Transverse colon (tissue), 4 donors: ENCODE measurements around the gene CA14. TPM values are rescaled to one million over a fixed set of nuclear protein-coding genes. Genes with fewer than 3 reads are reported as not detected.
A peak's percentile ranks its signal among the peaks of the same experiment; 100 is the strongest.

Source experiments
- DNase-seq: peaks from one replicate; pipeline ENCODE4 v3.0.0-alpha.2; 2019
- H3K27ac ChIP-seq, 4 donors: fragments of 200-600 bp; sonication (generic); 2 replicates each; pipeline ENCODE4 v1.5.1; 2016 to 2018; ENCODE audit warnings: inconsistent platforms in 4 of 4
- H3K27me3 ChIP-seq: fragments of 200-600 bp; sonication (generic); 2 replicates; pipeline ENCODE4 v1.5.1; 2017; ENCODE audit warnings: inconsistent platforms
- H3K36me3 ChIP-seq, 4 donors: fragments of 200-600 bp; sonication (generic); 2 replicates each; pipeline ENCODE4 v1.5.1; 2017 to 2019; ENCODE audit warnings: inconsistent platforms in 4 of 4
- H3K4me1 ChIP-seq, 4 donors: fragments of 200-600 bp; sonication (generic); 2 replicates each; pipeline ENCODE4 v1.5.1; 2017 to 2020; ENCODE audit warnings: inconsistent platforms in 4 of 4
- H3K4me3 ChIP-seq, 4 donors: fragments of 200-600 bp; sonication (generic); 1 replicate in 1 of 4; 2 replicates in 3 of 4; pipeline versions ENCODE4 v1.5.1 to v1.6.1; 2017 to 2019; ENCODE audit warnings: inconsistent platforms in 4 of 4
- H3K9me3 ChIP-seq, 2 donors: fragments of 200-600 bp; sonication (generic); 2 replicates each; pipeline ENCODE4 v1.5.1; 2017 to 2019; ENCODE audit warnings: inconsistent platforms in 2 of 2
- EP300 ChIP-seq: sonication (generic); formaldehyde crosslinking; IDR thresholded peaks from one replicate; pipeline ENCODE4 v1.6.1; 2017; ENCODE audit warnings: antibody characterized with exemption, low read depth
- POLR2A ChIP-seq: fragments of 450-650 bp; IDR thresholded peaks from one replicate; pipeline ENCODE4 v1.6.1; 2016; ENCODE audit warnings: antibody characterized with exemption, mild to moderate bottlenecking, moderate library complexity
- POLR2AphosphoS5 ChIP-seq, 3 donors: sonication (generic); formaldehyde crosslinking; IDR thresholded peaks; one replicate each; pipeline ENCODE4 v1.6.1; 2016; ENCODE audit warnings: antibody characterized with exemption in 3 of 3
- WGBS, 2 donors: methylation state at CpG; one replicate each; pipeline ENCODE4 v1.1.5; 2018; ENCODE audit warnings: low coverage in 1 of 2; 5-methylcytosine and 5-hydroxymethylcytosine counted together
- in situ Hi-C, 4 donors: fragments of 200-750 bp; cut with MboI; loops; one replicate each; pipeline versions ENCODE4 v1.15.0 to v1.15.1; 2017; ENCODE audit warnings: low sequenced_read_pairs in 3 of 4, low pct_ligation_motif_present in 1 of 4, low pct_unique_long_range_greater_than_20kb in 1 of 4
- intact Hi-C: fragments of 100-400 bp; cut with DNase I; formaldehyde crosslinking; loops from one replicate; pipeline ENCODE4 v1.15.1; 2023; ENCODE audit warnings: low total_unique reads
- total RNA-seq, 4 donors: library from RNA; depleted of rRNA; stranded (reverse); fragments of >200 nt; gene quantifications; one replicate each; pipeline ENCODE4 v1.1.0, GENCODE V29; 2016
- TF ChIP-seq, protein P1 (sequence below), 5 experiments: fragments of 200-600 bp in 3 of 5; fragments of 450-650 bp in 2 of 5; sonication (generic) in 3 of 5; IDR thresholded peaks; 1 replicate in 2 of 5; 2 replicates in 3 of 5; pipeline ENCODE4 v1.5.1; 2016 to 2017; ENCODE audit warnings: antibody characterized with exemption in 5 of 5, inconsistent platforms in 3 of 5, mild to moderate bottlenecking in 2 of 5, moderate library complexity in 1 of 5

Gene CA14
- total RNA-seq, 4 donors from 2014 or later: 0.27 to 1.1 (median 0.48) TPM; not detected in 1

DNA sequence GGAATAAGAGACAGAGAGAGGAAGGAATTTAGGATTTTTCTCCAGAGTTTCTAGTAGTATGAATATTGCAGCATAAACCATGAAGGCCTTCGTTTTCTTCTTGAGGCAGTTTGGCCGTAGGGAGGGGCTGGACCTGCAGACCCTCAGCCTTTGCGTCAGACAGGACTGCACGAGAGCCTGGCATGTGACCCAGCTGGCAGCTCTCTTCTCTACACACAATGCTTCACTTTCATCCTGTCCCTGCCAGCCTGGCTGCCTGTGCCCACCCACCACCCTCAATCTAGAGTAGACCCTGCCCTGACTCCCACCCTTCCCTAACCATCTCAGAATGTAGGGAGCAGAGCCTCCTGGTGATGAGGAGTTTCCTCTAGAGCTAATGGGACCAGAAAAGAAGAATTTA is 1.6 kb downstream of the CA14 start:
- in situ Hi-C loops (no loop called here), intact Hi-C loops (no loop called here)
- H3K36me3 ChIP-seq: no peaks in the 10 kb centered on the region
- H3K27ac ChIP-seq: peak overlapping the region in 3 of 4 donors; percentile 31 to 75 (median 65)
- H3K4me1 ChIP-seq: peaks cover 8 to 34% (median 23%) of the 10 kb centered on the region in 4 donors
- 30% methylated on average over 4 of the region's 4 CpGs; no CpG with 5 or more reads in 1 of the 2 donors for WGBS, 2 donors
- H3K9me3 ChIP-seq: no peaks in the 10 kb centered on the region
- H3K27me3 ChIP-seq: peaks cover 4% of the 10 kb centered on the region
- TF ChIP-seq EP300: no peak
- TF ChIP-seq, protein P1, sequence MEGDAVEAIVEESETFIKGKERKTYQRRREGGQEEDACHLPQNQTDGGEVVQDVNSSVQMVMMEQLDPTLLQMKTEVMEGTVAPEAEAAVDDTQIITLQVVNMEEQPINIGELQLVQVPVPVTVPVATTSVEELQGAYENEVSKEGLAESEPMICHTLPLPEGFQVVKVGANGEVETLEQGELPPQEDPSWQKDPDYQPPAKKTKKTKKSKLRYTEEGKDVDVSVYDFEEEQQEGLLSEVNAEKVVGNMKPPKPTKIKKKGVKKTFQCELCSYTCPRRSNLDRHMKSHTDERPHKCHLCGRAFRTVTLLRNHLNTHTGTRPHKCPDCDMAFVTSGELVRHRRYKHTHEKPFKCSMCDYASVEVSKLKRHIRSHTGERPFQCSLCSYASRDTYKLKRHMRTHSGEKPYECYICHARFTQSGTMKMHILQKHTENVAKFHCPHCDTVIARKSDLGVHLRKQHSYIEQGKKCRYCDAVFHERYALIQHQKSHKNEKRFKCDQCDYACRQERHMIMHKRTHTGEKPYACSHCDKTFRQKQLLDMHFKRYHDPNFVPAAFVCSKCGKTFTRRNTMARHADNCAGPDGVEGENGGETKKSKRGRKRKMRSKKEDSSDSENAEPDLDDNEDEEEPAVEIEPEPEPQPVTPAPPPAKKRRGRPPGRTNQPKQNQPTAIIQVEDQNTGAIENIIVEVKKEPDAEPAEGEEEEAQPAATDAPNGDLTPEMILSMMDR (IDR thresholded peaks at IDR 0.05): no peak
- TF ChIP-seq POLR2AphosphoS5 (IDR thresholded peaks at IDR 0.05): no peak
- no peak for TF ChIP-seq POLR2A
- no peak for DNase-seq
- H3K4me3 ChIP-seq: no peak overlapping the region

DNA sequence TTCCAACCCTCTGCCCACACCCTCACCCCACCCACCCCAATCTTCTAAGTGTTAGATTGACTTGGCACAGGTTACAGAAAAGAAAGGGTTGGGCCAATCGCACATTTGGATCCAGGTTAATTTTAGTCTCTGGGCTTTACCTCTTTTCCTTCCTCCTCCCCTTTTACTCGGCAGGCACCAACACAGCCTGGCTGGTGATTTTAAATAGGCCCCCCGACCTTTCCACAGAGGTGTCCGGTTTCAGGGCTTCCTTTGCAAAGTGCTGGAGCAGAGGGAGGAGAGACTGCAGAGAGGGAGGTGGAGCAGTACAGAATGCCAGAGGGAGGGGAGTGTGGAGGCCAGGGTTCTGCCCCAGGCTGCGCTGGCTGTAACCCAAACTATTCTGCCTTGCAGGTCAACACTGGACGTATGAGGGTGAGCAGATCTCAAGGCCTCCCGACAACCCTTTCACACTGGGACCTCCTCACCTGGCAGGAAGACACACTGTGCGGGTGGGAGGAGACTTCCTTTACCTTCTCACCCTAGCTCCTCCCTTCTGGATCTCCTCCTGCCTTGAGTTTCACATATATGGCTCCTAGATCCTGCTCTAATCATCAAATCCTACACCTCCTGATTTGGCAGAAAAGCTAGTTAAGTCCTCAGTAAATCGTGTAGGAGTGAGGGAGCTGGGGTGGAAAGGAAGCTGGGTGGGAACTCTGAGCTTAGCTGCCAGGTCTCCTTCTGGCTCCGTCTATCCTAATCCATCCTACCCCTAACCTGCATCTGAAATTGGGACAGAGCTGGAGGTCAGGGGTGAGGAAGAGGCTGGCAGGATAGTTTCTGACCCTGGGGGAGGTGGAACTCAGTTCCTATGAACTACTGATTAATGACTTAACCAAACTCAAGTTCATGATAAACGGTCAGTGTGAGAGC is 2.4 kb downstream of the CA14 start:
- peaks cover 4% of the 10 kb centered on the region for H3K27me3 ChIP-seq
- peak; percentile 66 for DNase-seq
- peak overlapping the region in 1 of 4 donors; percentile 18 for H3K4me3 ChIP-seq
- in situ Hi-C loops (no loop called here), intact Hi-C loops (no loop called here)
- H3K4me1 ChIP-seq: peaks cover 8 to 34% (median 23%) of the 10 kb centered on the region in 4 donors
- TF ChIP-seq EP300: no peak
- TF ChIP-seq POLR2AphosphoS5 (IDR thresholded peaks at IDR 0.05): peak in 1 of 3 donors; percentile 14
- H3K27ac ChIP-seq: peak overlapping the region; percentile 31 to 75 (median 64)
- H3K36me3 ChIP-seq: no peaks in the 10 kb centered on the region
- H3K9me3 ChIP-seq: no peaks in the 10 kb centered on the region
- WGBS, 2 donors: 29 to 35% methylated on average over 3 to 11 of the region's 11 CpGs

DNA sequence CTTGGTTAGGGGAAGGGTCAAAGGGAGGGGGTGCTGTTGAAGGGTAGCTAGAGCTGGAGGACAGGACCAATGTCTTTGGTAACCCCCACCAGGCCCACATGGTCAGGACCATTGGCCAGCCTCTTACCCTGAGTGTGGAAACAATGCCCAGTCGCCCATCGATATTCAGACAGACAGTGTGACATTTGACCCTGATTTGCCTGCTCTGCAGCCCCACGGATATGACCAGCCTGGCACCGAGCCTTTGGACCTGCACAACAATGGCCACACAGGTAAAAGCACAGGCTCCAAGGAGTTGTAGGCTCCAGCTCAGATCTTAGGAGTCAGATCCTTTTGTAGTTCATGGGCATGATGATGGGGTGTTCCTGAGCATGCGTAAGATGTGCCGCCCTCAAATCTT is 3.8 kb downstream of the CA14 start:
- H3K4me3 ChIP-seq: no peak overlapping the region
- H3K36me3 ChIP-seq: peaks cover 0 to 11% (median 4%) of the 10 kb centered on the region in 4 donors
- DNase-seq: no peak
- peaks cover 5 to 24% (median 14%) of the 10 kb centered on the region in 4 donors for H3K4me1 ChIP-seq
- TF ChIP-seq, protein P1 (IDR thresholded peaks at IDR 0.05): no peak
- no peak for TF ChIP-seq POLR2A
- TF ChIP-seq POLR2AphosphoS5 (IDR thresholded peaks at IDR 0.05): no peak
- TF ChIP-seq EP300: no peak
- no peak overlapping the region for H3K27ac ChIP-seq
- intact Hi-C loops: no loop called here
- H3K9me3 ChIP-seq: no peaks in the 10 kb centered on the region
- peaks cover 4% of the 10 kb centered on the region for H3K27me3 ChIP-seq
- 78% methylated on average over 6 of the region's 6 CpGs; no CpG with 5 or more reads in 1 of the 2 donors for WGBS, 2 donors
- in situ Hi-C loops: no loop called here

DNA sequence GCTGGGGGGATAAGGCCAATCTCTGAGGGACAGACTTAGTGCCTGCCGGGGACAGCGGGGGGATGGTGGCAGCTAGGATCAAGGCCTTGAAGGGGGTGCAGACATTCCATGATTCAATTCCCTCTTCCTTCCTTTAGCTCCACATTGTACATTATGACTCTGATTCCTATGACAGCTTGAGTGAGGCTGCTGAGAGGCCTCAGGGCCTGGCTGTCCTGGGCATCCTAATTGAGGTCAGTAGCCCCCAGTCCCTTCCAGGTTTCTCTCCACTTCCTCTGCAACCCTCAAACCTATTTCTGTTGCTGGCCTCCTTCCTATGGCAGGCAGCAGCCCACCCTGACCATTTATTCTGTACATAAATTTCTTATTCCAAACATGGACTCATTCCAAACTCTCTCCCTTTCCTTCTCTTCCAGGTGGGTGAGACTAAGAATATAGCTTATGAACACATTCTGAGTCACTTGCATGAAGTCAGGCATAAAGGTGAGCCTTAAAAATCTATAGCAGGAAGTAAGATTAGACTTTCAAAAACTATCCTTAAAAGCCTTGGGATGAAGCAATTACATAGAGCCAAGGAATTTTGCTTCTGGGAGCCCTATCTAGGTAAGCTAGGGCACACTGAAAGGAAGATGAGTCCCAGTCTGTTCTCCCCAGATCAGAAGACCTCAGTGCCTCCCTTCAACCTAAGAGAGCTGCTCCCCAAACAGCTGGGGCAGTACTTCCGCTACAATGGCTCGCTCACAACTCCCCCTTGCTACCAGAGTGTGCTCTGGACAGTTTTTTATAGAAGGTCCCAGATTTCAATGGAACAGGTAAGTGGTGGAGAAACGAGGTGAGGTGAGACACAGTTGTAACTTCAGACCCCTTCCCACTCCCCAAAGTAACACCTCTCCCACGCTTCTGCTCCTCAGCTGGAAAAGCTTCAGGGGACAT is 5.1 kb downstream of the CA14 start:
- intact Hi-C loops (no loop called here), in situ Hi-C loops (no loop called here)
- WGBS, 2 donors: 78 to 100% methylated on average over 2 to 6 of the region's 6 CpGs
- no peak overlapping the region for H3K4me3 ChIP-seq
- DNase-seq: no peak
- H3K9me3 ChIP-seq: no peaks in the 10 kb centered on the region
- H3K27me3 ChIP-seq: peaks cover 2% of the 10 kb centered on the region
- H3K4me1 ChIP-seq: peaks cover 5 to 26% (median 19%) of the 10 kb centered on the region in 4 donors
- TF ChIP-seq POLR2AphosphoS5 (IDR thresholded peaks at IDR 0.05): no peak
- peak; percentile 15 for TF ChIP-seq POLR2A
- no peak overlapping the region for H3K27ac ChIP-seq
- peaks cover 0 to 14% (median 6%) of the 10 kb centered on the region in 4 donors for H3K36me3 ChIP-seq
